HG02840 (cell line): ENCODE data around the gene CPSF3.
"Not testable (repeated sequence)": the region's sequence is repeated elsewhere in the genome, so short reads cannot be mapped to it uniquely, and the experiment has no call there.

Experiments used
- ATAC-seq: cut with Tn5 transposase; IDR thresholded peaks from one replicate; pipeline ENCODE4 v1.9.1; 2021; ENCODE audit warnings: mild to moderate bottlenecking, moderate library complexity, moderate number of reproducible peaks; ENCODE audit not compliant: unreplicated experiment, low FRiP score

CPSF3 gene

GRCh38 chr2:9392898-9393765 is 30.3 kb upstream of the CPSF3 start:
- ATAC-seq, result no peak

GRCh38 chr2:9394816-9395215 is 28.6 kb upstream of the CPSF3 start:
- ATAC-seq, result no peak

GRCh38 chr2:9397201-9397600 is 26.3 kb upstream of the CPSF3 start:
- no peak for ATAC-seq

GRCh38 chr2:9398251-9398650 is 25.2 kb upstream of the CPSF3 start:
- ATAC-seq, result not testable (repeated sequence)

- no peak for ATAC-seq
Measured at GRCh38 chr2:9398881-9399780, 24.3 kb upstream of the CPSF3 start.

GRCh38 chr2:9400268-9401058 is 23.0 kb upstream of the CPSF3 start:
- no peak for ATAC-seq

- no peak for ATAC-seq
Measured at GRCh38 chr2:9401059-9401547, 22.4 kb upstream of the CPSF3 start.

GRCh38 chr2:9401646-9402371 is 21.6 kb upstream of the CPSF3 start:
- no peak for ATAC-seq

GRCh38 chr2:9403924-9404323 is 19.5 kb upstream of the CPSF3 start:
- ATAC-seq, result no peak

- no peak for ATAC-seq
Measured at GRCh38 chr2:9404451-9404850, 19.0 kb upstream of the CPSF3 start.

- ATAC-seq, result no peak
Measured at GRCh38 chr2:9405636-9406035, 17.8 kb upstream of the CPSF3 start.

GRCh38 chr2:9406529-9407362 is 16.7 kb upstream of the CPSF3 start:
- no peak for ATAC-seq

- no peak for ATAC-seq
Measured at GRCh38 chr2:9407363-9407811, 16.1 kb upstream of the CPSF3 start.

- ATAC-seq, result no peak
Measured at GRCh38 chr2:9408641-9409151, 14.8 kb upstream of the CPSF3 start.

GRCh38 chr2:9410108-9410507 is 13.3 kb upstream of the CPSF3 start:
- ATAC-seq, result no peak

- ATAC-seq, result no peak
Measured at GRCh38 chr2:9412781-9413180, 10.7 kb upstream of the CPSF3 start.

GRCh38 chr2:9415516-9416169 is 7.8 kb upstream of the CPSF3 start:
- no peak for ATAC-seq
